Stimulated activated CD8-positive, alpha-beta memory T cell treated with anti-CD3 and anti-CD28 coated beads, Interleukin-12 subunit alpha, Interleukin-12 subunit beta, amount 100 ng/mL, for 24 hours (primary cell): Measurements from ENCODE around the gene KDM4C.
"Not testable (repeated sequence)": the region's sequence is repeated elsewhere in the genome, so short reads cannot be mapped to it uniquely, and the experiment has no call there.

Experiments used
- DNase-seq: peaks from one replicate; pipeline ENCODE4 v3.0.0-alpha.2; 2020; ENCODE audit errors: extremely low read depth

The KDM4C gene

DNA sequence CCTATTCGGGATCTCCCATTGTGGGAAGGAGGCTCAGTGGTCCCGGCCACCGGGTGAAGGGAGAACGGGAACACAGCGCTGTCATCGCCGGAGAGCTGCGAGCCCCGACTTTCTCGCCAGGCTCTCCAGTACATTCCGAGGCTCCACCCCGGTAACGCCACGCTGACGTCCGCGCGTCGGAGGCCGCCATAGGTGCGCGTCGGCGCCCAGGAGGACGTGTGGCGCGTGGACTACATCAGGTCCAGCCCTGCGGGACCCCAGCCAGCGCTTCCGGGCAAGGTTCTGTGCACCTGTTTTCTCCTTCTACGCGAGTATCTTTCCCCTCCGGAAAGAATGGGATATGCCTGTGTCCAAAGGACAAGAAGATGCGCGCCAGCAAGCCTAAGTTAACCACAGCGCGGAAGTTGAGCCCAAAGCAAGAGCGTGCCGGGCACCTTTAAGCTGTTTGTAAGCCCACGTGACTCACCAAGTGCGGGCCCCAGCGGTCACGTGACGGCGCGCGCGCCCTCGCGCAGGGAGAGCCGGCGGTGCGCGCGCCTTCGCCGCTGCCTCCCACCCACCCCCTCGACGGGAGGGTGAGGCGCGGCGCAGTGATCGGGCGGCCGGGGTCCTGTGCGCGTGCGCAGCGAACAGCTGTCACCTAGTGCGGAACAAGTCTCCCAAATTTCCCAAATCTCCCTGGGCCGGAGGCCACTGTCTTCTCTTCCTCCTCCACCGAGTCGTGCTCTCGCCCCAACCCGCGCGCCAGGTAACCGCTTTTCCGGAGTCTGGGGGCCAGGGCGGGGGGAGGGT is at the start of gene KDM4C:
Gene KDM4C, plus strand, starts transcription at position 518 of the 792 bp plus-strand sequence. CDS start 35,016 bp downstream, outside the sequence.
- DNase-seq: peak; percentile 87

DNA sequence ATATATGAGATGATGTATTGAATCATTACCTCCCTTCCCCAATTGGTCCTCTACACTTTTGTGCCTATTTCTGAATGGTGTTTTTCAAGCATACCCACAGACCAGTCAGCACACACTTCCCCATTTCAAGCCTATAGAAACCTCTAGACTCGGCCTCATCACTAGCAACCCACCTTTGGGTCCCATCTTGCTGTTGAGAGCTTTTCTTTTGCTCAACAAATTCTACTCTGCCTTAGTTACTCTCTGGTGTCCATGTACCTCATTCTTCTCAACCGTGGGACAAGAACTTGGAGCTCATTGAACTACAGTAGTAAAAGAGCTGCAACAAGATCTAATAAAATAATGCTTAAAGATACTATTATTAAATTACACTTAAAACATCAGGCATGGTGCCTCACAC is 49.0 kb upstream of the KDM4C start:
- DNase-seq: no peak

DNA sequence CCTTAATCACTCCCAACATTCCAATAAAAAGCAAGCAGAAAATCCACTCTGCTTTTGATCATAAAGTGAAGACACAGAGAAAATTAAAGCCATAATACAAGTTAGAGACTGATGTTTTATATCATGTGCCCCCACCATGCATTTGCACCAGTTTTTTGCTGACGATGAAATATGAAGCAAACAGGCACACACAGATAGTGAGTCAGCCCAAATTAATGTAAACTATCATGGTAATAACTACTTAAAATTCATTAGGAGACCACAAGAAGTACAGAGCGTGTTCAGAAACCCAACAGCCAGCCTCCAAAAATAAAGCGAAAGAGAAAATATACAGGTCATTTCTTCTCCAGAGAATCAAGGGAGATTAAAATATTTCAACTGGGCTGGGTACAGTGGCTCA is 46.4 kb upstream of the KDM4C start:
- no peak for DNase-seq

DNA sequence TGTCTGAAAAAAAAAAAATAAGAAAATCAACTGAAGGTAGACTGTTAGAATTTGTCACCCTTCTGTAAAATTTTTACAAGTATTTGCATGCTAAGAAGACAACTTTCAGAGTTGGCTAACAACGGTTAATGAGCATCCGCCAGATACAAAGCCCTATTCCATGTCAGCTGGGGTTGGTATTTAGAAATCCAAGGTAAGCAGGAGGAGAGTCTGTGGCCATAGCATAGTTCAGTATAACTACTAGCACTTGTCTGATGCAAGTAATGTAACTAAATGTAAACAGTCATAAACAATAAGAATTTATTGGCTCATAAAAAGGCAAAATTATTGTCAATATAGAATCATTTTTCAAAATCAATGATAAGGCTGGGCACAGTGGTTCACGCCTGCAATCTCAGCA is 45.7 kb upstream of the KDM4C start:
- DNase-seq: no peak

DNA sequence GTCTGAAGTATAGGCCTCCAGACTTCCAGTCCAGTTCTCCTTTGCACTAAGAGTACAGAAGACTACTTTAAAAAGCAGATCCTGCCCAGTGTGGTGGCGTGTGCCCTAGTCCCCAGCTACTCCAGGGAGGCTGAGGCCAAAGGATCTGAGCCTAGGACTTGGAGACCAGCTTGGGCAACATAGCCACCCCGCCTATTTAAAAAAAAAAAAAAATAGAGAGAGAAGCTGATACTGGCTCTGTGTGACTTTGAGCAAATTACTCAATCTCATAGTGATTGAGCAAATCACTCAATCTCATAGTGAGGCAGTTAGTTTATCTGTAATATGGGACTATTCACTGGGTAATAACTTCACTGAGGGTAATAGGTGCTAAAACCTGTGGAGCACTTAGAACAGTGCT is 43.6 kb upstream of the KDM4C start:
- DNase-seq: no peak

DNA sequence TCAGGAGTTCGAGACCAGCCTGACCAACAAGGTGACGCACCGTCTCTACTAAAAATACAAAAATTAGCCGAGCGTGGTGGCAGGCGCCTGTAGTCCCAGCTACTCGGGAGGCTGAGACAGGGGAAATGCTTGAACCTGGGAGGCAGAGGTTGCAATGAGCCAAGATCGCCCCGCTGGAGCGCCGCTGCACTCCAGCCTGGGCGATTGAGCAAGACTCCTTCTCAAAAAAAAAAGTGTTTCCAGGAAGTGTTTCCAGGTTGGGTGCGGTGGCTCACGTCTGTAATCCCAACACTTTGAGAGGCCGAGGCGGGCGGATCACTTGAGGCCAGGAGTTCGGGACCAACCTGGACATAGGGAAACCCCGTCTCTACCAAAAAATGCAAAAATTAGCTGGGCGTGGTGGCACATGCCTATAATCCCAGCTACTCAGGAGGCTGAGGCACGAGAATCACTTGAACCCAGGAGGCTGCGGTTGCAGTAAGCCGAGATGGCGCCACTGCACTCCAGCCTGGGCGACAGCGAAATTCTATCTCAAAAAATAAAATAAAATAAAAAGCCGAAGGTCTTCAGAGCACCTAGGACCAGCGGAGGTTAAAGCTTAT is 42.5 kb upstream of the KDM4C start:
- DNase-seq: not testable (repeated sequence)

DNA sequence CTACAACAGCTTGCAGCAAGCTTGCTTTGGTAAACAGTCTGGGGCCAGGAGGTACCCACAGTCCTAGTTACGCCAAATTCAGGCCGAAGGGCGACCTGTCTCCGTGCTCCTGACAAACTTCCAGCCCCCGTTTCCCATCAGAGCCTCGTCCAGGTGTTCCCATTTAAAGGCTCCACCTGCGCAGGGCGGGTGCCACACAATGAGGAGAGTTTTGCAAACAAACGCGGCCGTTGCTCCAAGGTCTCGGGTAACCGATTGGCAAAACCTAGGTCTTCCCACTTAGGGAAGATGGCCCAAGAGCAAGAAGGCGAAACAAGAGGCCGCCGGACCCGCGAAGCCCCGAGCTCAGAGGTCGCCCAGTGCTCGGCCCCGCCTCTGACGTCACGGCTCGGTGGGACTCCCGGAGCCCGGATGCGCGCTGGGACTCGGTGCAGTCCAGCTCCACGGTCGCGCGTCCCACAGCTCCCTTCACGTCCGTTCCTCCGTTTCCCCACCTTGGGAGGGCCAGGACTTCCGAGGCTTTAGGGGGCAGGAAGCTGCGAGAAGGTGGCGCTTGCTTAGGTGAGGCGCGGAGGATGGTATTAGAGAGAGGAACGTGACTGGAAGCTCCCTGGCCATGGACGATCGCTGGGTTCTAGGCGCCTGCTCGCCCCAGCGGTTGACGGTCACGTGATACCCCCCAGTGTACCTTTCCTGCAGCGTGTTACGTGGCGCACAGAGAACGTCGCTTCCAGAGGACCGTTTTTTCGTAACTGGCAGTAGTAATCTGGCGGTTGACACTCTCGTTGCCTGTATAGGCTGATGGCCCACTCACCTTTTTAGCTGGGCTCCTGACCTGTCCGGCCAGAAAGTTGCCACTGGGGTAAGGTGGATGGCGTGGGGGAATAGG is 41.8 kb upstream of the KDM4C start:
- DNase-seq: peak; percentile 49

DNA sequence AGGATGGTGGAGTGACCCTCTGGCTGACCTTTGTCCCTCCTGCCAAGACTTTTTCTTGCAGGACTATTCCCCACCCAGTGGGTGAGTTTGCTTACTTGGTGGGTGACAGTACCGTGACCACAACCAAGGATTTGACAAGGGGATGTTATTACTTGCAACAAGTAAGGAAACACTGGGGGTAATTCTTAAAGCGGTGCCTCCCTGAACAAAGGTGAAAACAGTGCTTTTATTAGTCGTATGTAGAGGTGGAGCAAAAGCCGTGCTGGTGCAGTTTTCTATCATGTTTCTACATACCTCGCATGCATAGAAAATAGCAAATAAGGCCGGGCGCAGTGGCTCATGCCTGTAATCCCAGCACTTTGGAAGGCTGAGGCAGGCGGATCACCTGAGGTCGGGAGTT is 41.0 kb upstream of the KDM4C start:
- DNase-seq: no peak

DNA sequence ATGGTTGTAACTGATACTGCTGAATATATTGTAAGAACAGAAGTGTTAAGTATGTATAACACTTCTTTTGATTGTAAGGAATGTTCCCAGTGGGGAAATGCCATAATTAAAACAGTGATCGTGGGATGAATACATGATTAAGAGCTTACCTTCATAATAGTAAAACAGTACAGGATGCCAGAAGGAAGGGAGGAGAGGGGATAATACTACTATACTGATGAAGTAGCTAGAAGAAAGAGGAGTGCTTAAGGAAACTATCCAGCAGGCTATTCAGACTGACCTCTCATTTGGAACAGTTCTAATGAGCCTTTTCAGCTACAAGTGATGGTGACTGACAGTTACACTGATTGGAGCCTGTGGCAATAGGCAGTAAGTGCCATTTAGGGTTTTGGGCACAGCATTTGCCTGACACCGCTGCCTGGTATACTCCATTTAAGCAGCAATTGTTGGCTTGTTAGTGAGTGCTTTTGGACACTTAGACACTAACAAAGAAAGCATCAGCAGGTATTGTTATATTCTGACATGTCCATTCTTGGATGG is 33.8 kb upstream of the KDM4C start:
- no peak for DNase-seq

DNA sequence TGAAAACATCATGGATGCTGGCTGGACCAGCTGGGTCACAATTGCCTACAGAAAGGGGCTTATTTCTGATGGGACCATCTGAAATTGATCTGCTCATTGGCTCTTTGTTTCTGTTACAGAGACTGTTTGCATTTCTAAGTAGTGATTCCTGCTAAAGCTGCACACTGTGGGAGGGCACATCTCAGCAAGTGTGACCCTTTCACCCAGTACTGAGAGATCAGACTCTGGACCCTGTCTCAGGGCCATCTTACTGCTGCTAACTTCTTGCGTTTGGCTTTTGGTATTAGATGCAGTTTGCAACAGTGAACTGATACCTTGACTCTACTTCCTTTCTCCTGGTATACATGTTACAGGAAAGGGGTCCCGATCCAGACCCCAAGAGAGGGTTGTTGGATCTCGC is 24.5 kb upstream of the KDM4C start:
- DNase-seq: no peak

DNA sequence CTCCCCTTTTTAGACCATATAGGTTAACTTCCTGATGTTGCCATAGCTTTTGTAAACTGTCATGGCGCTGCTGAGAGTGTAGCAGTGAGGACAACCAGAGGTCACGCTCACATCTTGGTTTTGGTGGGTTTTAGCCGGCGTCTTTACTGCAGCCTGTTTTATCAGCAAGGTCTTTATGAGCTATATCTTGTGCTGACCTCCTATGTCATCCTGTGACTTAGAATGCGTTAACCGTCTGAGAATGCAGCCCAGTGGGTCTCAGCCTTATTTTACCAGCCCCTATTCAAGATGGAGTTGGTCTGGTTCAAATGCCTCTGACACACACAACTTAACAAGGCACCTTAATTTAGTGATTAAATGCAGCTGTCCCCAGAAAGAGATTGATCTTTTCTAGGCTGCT is 23.9 kb upstream of the KDM4C start:
- no peak for DNase-seq

DNA sequence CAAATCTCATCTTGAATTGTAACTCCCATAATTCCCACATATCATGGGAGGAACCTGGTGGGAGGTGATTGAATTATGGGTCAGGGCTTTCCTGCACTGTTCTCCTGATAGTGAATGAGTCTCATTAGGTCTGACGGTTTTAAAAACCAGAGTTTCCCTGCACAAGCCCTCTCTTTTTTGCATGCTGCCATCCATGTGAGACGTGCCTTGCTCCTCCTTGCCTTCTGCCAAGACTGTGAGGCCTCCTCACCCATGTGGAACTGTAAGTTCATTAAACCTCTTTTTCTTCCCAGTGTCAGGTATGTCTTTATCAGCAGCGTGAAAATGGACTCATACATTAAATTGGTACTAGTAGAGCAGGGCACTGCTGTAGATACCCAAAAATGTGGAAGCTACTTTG is 22.4 kb upstream of the KDM4C start:
- DNase-seq: no peak

DNA sequence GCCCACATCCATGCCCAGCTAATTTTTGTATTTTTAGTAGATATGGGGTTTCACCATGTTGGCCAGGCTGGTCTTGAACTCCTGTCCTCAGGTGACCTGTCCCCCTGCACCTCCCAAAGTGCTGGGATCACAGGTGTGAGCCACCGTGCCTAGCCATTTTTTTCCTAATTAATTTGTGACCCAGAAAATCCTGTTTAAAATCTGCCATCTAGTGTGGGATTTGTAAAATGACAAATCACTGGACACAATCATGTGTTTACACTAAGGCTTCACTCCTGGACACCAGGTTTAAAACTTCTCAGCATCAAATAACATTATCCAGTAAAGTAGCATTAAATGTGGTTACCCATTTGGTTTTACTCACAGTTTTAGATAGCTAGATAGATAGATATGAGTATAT is 18.6 kb upstream of the KDM4C start:
- no peak for DNase-seq

DNA sequence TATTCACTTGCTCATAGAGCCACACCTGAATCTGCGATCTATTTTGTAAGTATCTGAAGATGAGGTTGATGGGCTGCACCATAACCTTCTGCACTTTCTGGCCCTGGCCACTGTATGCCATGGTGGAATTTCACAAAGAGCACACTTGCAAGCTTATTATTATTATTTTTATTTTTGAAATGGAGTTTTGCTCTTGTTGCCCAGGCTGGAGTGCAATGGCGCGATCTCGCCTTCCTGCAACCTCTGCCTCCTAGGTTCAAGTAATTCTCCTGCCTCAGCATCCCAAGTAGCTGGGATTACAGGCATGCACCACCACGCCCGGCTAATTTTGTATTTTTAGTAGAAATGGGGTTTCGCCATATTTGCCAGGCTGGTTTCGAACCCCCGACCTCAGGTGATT is 8.9 kb upstream of the KDM4C start:
- not testable (repeated sequence) for DNase-seq

DNA sequence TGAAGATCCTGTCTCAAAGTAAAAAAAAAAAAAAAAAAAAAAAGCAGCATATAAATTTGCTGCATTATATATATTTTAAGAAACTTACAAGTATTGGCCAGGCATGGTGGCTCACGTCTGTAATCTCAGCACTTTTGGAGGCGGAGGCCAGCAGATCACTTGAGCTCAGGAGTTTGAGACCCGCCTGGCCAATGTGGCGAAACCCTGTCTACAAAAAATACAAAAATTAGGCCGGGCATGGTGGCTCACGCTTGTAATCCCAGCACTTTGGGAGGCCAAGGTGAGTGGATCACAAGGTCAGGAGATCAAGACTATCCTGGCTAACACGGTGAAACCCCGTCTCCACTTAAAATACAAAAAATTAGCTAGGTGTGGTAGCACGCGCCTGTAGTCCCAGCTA is 2.9 kb upstream of the KDM4C start:
- DNase-seq: not testable (repeated sequence)

DNA sequence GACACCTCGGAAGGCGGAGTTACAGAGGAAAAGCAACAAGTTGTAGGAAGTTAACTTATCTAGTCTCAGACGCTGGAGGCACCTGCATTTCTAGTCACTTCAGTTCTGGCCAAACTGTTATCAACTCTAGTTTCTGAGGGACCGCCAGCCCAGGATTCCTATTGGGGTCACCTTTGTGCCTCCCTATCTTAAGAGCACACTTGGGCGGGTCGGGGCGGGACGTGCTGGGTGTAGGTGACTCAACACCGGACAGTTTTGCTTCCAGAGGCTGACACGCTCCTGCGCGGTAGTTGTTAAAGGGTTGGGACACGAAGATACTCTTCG is 679 bp upstream of the KDM4C start:
- no peak for DNase-seq

DNA sequence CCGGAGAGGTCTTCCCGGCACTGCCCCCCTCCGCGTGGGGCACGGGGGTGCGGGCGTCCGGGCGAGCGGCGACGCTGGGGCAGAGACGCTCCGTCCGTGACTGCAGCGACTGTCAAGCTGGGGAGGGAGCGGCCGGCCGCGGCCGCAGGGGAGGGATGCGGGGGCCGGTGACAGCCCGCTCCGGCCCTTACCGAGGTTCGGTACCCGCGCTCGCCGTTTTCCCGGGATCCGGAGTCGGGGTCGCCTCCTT is 400 bp downstream of the KDM4C start:
- DNase-seq: no peak

DNA sequence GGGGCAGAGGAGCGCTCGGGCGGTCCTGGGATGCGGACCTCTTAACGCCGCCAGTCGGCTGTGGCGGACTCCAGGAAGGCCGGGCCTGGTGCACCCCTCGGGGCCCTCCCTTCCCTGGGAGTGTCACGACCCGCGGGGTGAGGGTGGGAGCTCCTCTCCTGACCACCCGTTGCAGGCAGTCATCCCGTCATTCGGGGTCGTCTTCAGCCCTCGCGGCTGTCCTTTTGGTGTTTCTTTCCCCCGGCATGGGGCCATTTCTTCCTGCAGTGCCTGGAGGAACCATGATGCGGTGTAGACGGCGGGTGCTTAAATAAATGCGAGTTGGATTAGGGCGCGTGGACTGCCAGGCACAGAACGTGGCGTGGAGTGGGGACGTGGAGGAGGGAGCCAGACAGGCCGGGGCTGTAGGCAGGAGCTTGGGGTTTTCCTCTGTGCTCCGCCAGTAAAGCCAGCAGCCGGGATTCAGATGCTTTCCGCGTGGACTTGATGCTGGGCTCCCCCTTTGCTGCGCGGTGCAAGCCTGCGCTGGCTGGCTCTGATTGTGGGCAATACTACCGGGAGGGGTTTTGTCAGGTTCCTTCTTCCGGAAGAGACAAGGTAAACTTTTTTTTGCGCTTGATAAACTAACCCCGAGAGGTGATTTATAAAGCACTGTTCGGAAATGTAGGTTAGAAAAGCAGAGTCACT is 868 bp downstream of the KDM4C start:
- no peak for DNase-seq

DNA sequence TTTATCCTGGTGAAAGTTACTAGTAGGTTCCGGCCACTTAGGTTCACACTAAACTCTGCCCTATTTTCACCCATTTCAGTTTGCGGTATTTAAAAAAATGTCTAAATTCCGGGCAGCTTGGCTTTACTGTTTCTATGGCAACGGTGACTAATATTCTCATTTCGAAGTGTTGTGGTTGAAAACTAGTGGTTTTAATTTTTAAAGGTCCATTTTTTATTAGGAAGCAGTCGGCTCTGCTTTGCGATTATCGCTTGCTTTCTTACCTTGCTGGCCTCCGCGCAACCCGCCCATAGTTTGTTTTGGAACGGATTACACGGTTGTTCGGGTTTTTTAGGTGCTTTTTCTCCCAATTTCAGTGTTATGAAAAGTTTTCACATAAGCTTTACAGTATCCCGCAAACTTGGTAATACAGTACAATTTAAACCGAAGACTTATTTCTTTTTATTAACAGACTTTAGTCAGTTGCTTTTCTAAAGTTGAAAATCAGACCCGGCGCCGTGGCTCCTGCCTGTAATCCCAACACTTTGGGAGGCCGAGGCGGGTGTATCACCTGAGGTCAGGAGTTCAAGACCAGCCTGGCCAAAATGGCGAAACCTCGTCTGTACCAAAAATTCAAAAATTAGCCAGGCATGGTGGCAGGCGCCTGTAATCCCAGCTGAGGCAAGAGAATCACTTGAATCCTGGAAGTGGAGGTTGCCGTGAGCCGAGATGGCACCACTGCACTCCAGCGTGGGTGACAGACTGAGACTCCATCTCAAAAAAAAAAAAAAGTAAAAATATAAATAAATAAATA is 1.6 kb downstream of the KDM4C start:
- no peak for DNase-seq

DNA sequence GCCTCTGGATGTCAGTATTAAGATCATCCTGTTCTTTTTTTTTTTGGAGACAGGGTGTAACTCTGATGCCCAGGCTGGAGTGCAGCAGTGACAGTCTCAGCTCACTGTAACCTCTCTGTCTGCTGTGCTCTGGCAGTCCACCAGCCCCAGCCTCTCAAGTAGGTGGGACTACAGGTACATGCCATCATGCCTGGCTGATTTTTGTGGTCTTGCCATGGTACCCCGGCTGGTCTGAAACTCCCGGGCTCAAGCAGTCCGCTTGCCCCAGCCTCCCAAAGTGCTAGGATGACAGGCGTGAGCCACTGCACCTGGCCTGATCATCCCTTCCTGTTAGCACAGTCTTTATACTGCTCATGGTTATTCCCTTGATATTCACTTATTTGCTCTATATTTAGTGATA is 3.5 kb downstream of the KDM4C start:
- DNase-seq: no peak

DNA sequence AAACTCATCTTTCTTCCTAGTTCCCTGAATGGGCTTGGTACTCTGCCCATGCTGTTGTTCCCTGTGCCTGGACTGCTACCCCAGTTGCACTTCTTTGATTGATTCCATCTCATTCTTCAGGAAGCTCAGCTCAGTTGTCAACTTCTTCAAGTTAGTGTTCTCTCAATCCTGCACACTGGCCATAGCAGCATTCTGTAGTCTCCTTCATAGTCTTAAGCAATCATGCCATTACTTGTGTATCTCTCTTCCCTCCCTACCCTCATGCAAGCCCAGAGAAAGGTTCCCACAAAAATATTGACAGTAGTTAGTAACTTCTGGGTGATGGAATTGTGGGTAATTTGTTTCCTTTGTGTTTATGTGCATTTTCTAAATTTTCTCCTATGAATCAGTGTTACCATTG is 5.5 kb downstream of the KDM4C start:
- no peak for DNase-seq
